GM12875 (cell line): ENCODE data around the gene SCFD2.

Source experiments
- H3K4me3 ChIP-seq: one replicate; pipeline ENCODE4 v1.5.1; 2011; ENCODE audit warnings: low read depth, low read length, control low read depth
- CTCF ChIP-seq: IDR thresholded peaks from 2 replicates; pipeline ENCODE4 v1.5.1; 2011; ENCODE audit warnings: low read depth, mild to moderate bottlenecking, control low read depth, inconsistent platforms, low read length, moderate library complexity, borderline replicate concordance; ENCODE audit not compliant: insufficient read depth

Gene SCFD2

GRCh38 chr4:52833941-52834525 is 531.8 kb downstream of the SCFD2 start:
- TF ChIP-seq CTCF, result no peak

GRCh38 chr4:52825460-52826090 is 540.3 kb downstream of the SCFD2 start:
- TF ChIP-seq CTCF, result no peak

More at GRCh38 chr4:52833941-52834525, 531.8 kb downstream of the SCFD2 start:
- H3K4me3 ChIP-seq, result no peak overlapping the region

GRCh38 chr4:52824603-52825459 is 541.0 kb downstream of the SCFD2 start:
- H3K4me3 ChIP-seq, result no peak overlapping the region
- TF ChIP-seq CTCF, result no peak

More at GRCh38 chr4:52825460-52826090, 540.3 kb downstream of the SCFD2 start:
- H3K4me3 ChIP-seq, result no peak overlapping the region

- no peak for TF ChIP-seq CTCF
- no peak overlapping the region for H3K4me3 ChIP-seq
Observed at GRCh38 chr4:52824270-52824602, 541.6 kb downstream of the SCFD2 start.

- no peak for TF ChIP-seq CTCF
- no peak overlapping the region for H3K4me3 ChIP-seq
Observed at GRCh38 chr4:52823702-52824092, 542.2 kb downstream of the SCFD2 start.
